GM23248 (cell line): ENCODE measurements around the gene GPATCH1.
"Not testable (repeated sequence)": the region's sequence is repeated elsewhere in the genome, so short reads cannot be mapped to it uniquely, and the experiment has no call there.

Source experiments
- EZH2 ChIP-seq: fragments of 200-600 bp; sonication (generic); IDR thresholded peaks from 2 replicates; pipeline ENCODE4 v1.6.1; 2018; ENCODE audit warnings: antibody characterized with exemption, mild to moderate bottlenecking; ENCODE audit not compliant: insufficient read depth, poor library complexity, severe bottlenecking
- EZH2phosphoT487 ChIP-seq: fragments of 200-600 bp; sonication (generic); IDR thresholded peaks from 2 replicates; pipeline ENCODE4 v1.6.1; 2018; ENCODE audit warnings: antibody characterized with exemption, moderate library complexity, mild to moderate bottlenecking, low read depth; ENCODE audit not compliant: insufficient read depth

GRCh38 chr19:33037168-33038025 lies 43.6 kb upstream of the GPATCH1 start:
- TF ChIP-seq EZH2phosphoT487, EZH2: not testable (repeated sequence)
